ENCODE data around the gene SH3PXD2A. TPM values are rescaled to one million over a fixed set of nuclear protein-coding genes. Genes with fewer than 3 reads are reported as not detected.

SH3PXD2A gene
- total and polyA plus RNA-seq, 2 of the 4 experiments (the other 2 are of a cell fraction), result 6.3 to 23.0 TPM

GRCh38 chr10:103602028-103602851, 253.1 kb downstream of the SH3PXD2A start (continued):
- TF ChIP-seq CTCF (conservative IDR thresholded peaks at IDR 0.05; ENCODE audit: low read depth, low read length) (no peak), RFX5 (IDR thresholded peaks at IDR 0.05; ENCODE audit: low read depth, low read length) (no peak), POLR2A (IDR thresholded peaks at IDR 0.05; ENCODE audit: low read depth, low read length) (no peak)
